Adrenal gland (tissue), 12 donors: ENCODE data around the gene SLC14A1. TPM values are rescaled to one million over a fixed set of nuclear protein-coding genes. Genes with fewer than 3 reads are reported as not detected.

Experiments used
- DNase-seq, 7 donors: peaks; one replicate each; pipeline ENCODE4 v3.0.0-alpha.2; 2019 to 2020
- H3K27ac ChIP-seq, 5 donors: fragments of 200-600 bp; sonication (generic) in 4 of 5; 1 replicate in 3 of 5; 2 replicates in 2 of 5; pipeline versions ENCODE4 v1.5.1 to v1.8.0; 2016 to 2020; ENCODE audit warnings: mild to moderate bottlenecking in 1 of 5
- H3K27me3 ChIP-seq: fragments of 200-600 bp; 2 replicates; pipeline ENCODE4 v1.8.0; 2021
- H3K36me3 ChIP-seq, 2 donors: fragments of 200-600 bp; replicated peaks in 1 of 2; 1 replicate in 1 of 2; 2 replicates in 1 of 2; pipeline versions ENCODE4 v1.5.1 to v1.8.0; 2018 to 2022
- H3K4me1 ChIP-seq, 2 donors: fragments of 200-600 bp; replicated peaks in 1 of 2; 1 replicate in 1 of 2; 2 replicates in 1 of 2; pipeline versions ENCODE4 v1.5.1 to v1.8.0; 2018 to 2021
- H3K4me3 ChIP-seq, 4 donors: fragments of 200-600 bp; sonication (generic) in 3 of 4; one replicate each; pipeline ENCODE4 v1.5.1; 2016 to 2018
- H3K9me3 ChIP-seq, 3 donors: fragments of 200-600 bp; sonication (generic) in 1 of 3; replicated peaks in 1 of 3; 1 replicate in 2 of 3; 2 replicates in 1 of 3; pipeline versions ENCODE4 v1.5.1 to v1.8.0; 2016 to 2021
- CTCF ChIP-seq, 6 experiments: fragments of 450-650 bp in 4 of 6; fragments of 200-600 bp in 2 of 6; sonication (generic) in 1 of 6; IDR thresholded peaks; 1 replicate in 5 of 6; 2 replicates in 1 of 6; pipeline versions ENCODE4 v1.5.1 to v1.8.0; 2016 to 2021; ENCODE audit warnings: antibody characterized with exemption in 6 of 6, mild to moderate bottlenecking in 2 of 6, moderate library complexity in 1 of 6
- POLR2A ChIP-seq, 2 donors: fragments of 450-650 bp; IDR thresholded peaks; one replicate each; pipeline ENCODE4 v1.6.1; 2017; ENCODE audit warnings: antibody characterized with exemption in 2 of 2, mild to moderate bottlenecking in 2 of 2, moderate library complexity in 1 of 2
- WGBS, 4 donors: extraction: QIAGEN DNeasy Blood & Tissue Kit in 2 of 4; methylation state at CpG; one replicate each; pipeline versions ENCODE4 v1.1.5 to v1.1.7; 2013 to 2017; 5-methylcytosine and 5-hydroxymethylcytosine counted together
- intact Hi-C, 2 donors: fragments of 100-400 bp; cut with DNase I; formaldehyde crosslinking; loops; one replicate each; pipeline versions ENCODE4 v1.14.1 to v1.15.0; 2022 to 2023
- polyA plus RNA-seq, 3 donors: library from polyadenylated mRNA; stranded (reverse); fragments of 200-250 nt in 2 of 3; fragments of 350-450 nt in 1 of 3; fragmentation: Illumina TruSeq in 1 of 3; extraction: RNeasy Lipid Tissue Mini Kit (QIAGEN cat#74804) in 1 of 3; gene quantifications; one replicate each; pipeline ENCODE4 v1.2.3, GENCODE V29; 2013 to 2014
- total RNA-seq, 9 donors: library from RNA; depleted of rRNA in 4 of 9; stranded (reverse); fragments of >200 nt in 4 of 9; fragments of 120-200 nt in 1 of 9; fragmentation: NEBNext Ultra II Directional in 1 of 9; extraction: Animal tissue kit (Norgen Biotek cat#: 25700) in 1 of 9; gene quantifications; one replicate each; pipeline versions ENCODE4 v1.1.0 to v1.2.4, GENCODE V29; 2013 to 2023
- donor health status: healthy with polysubstance abuse.
- donor health status: Bipolar disorder and iron deficiency.
- donor health status: DM: yes; HTN: yes; CAD: no.
- donor health status: DM: no; HTN: no; CAD: no.
- donor health status: DM: no; HTN: no; CAD: no.
- donor health status: DM: yes; HTN: yes; CAD: no.

SLC14A1 gene
- total and polyA plus RNA-seq, 12 donors = 0.57 to 8.8 (median 2.7) TPM

GRCh38 chr18:45680066-45680690 lies 43.8 kb upstream of the SLC14A1 start:
- TF ChIP-seq POLR2A (IDR thresholded peaks at IDR 0.05) (no peak), CTCF (IDR thresholded peaks at IDR 0.05) (no peak)
- 83 to 90% (median 90%) methylated on average over 6 of the region's 6 CpGs for WGBS, 4 donors
- no peak for DNase-seq
- H3K9me3 ChIP-seq = no peaks in the 10 kb centered on the region
- H3K36me3 ChIP-seq = no peaks in the 10 kb centered on the region
- no peaks in the 10 kb centered on the region for H3K27me3 ChIP-seq
- no peak overlapping the region for H3K4me3 ChIP-seq
- no peaks in the 10 kb centered on the region for H3K4me1 ChIP-seq
- no peak overlapping the region for H3K27ac ChIP-seq
- intact Hi-C loops = no loop called here

GRCh38 chr18:45682181-45682580 lies 41.8 kb upstream of the SLC14A1 start:
- 81 to 93% (median 84%) methylated on average over 8 of the region's 8 CpGs for WGBS, 4 donors
- no peaks in the 10 kb centered on the region for H3K36me3 ChIP-seq
- H3K4me1 ChIP-seq = no peaks in the 10 kb centered on the region
- no peak overlapping the region for H3K27ac ChIP-seq
- no peak for TF ChIP-seq POLR2A (IDR thresholded peaks at IDR 0.05)
- TF ChIP-seq CTCF (IDR thresholded peaks at IDR 0.05) = no peak
- no peak for DNase-seq
- intact Hi-C loops = no loop called here
- H3K27me3 ChIP-seq = no peaks in the 10 kb centered on the region
- no peak overlapping the region for H3K4me3 ChIP-seq
- H3K9me3 ChIP-seq = no peaks in the 10 kb centered on the region

GRCh38 chr18:45684341-45685115 lies 39.5 kb upstream of the SLC14A1 start:
- Histone ChIP-seq H3K4me1 (no peaks in the 10 kb centered on the region), H3K27me3 (no peaks in the 10 kb centered on the region), H3K27ac (no peak overlapping the region), H3K4me3 (no peak overlapping the region), H3K9me3 (no peaks in the 10 kb centered on the region), H3K36me3 (no peaks in the 10 kb centered on the region)
- no peak for TF ChIP-seq POLR2A (IDR thresholded peaks at IDR 0.05)
- no peak for TF ChIP-seq CTCF (IDR thresholded peaks at IDR 0.05)
- intact Hi-C loops = loop anchor here in 1 of 2 donors (5.0 kb wide), 1 partner anchor 198 kb away; no protein-coding TSS in a partner anchor
- WGBS, 4 donors = 75 to 91% (median 86%) methylated on average over 5 of the region's 5 CpGs
- no peak for DNase-seq

- DNase-seq = peak in 1 of 7 donors; percentile 30
- intact Hi-C loops = loop anchor here in 1 of 2 donors (5.0 kb wide), 1 partner anchor 195 kb away; no protein-coding TSS in a partner anchor
- no peaks in the 10 kb centered on the region for H3K9me3 ChIP-seq
- H3K36me3 ChIP-seq = no peaks in the 10 kb centered on the region
- H3K27me3 ChIP-seq = no peaks in the 10 kb centered on the region
- WGBS, 4 donors = 65 to 82% (median 71%) methylated on average over 7 of the region's 7 CpGs
- H3K4me3 ChIP-seq = no peak overlapping the region
- TF ChIP-seq CTCF (IDR thresholded peaks at IDR 0.05) (no peak), POLR2A (IDR thresholded peaks at IDR 0.05) (no peak)
- H3K4me1 ChIP-seq = no peaks in the 10 kb centered on the region
- no peak overlapping the region for H3K27ac ChIP-seq
Observed at GRCh38 chr18:45686891-45687611, 36.9 kb upstream of the SLC14A1 start.
